K562 (cell line): Measurements from ENCODE around the gene MN1.

Experiments used
- CREB1 ChIP-seq, 2 experiments: sonication (generic) in 1 of 2; formaldehyde crosslinking in 1 of 2; IDR thresholded peaks; 2 replicates each; pipeline versions ENCODE4 v1.6.1 to v1.8.0; 2012 to 2022; ENCODE audit warnings: inconsistent platforms in 1 of 2, mild to moderate bottlenecking in 1 of 2, missing genetic modification reagents in 1 of 2, moderate library complexity in 1 of 2
- SIN3A ChIP-seq, 2 experiments: fragments of 150-350 bp in 1 of 2; IDR thresholded peaks; 2 replicates each; pipeline ENCODE4 v1.6.1; 2011 to 2016; ENCODE audit warnings: borderline replicate concordance in 2 of 2, low read depth in 2 of 2, low read length in 2 of 2, mild to moderate bottlenecking in 2 of 2, moderate library complexity in 2 of 2; ENCODE audit not compliant: control insufficient read depth in 1 of 2
- SLC30A9 ChIP-seq: fragments of 250-450 bp; sonication (Bioruptor Pico); IDR thresholded peaks from 2 replicates; pipeline ENCODE4 v1.8.0; 2022; ENCODE audit warnings: mild to moderate bottlenecking, moderate library complexity

- no peak for TF ChIP-seq CREB1 (IDR thresholded peaks at IDR 0.05)
- no peak for TF ChIP-seq CREB1 (CRISPR knock-in tag; IDR thresholded peaks at IDR 0.05)
- TF ChIP-seq SLC30A9 (CRISPR knock-in tag), result no peak
- no peak for TF ChIP-seq SIN3A (IDR thresholded peaks at IDR 0.05; ENCODE audit: borderline replicate concordance in 2 of 2, control insufficient read depth in 1 of 2, low read depth in 2 of 2, low read length in 2 of 2)
Observed at GRCh38 chr22:27790376-27791158, 11.0 kb downstream of the MN1 start.
